Naive thymus-derived CD4-positive, alpha-beta T cell (primary cell): ENCODE data around the gene IGSF11. TPM values are rescaled to one million over a fixed set of nuclear protein-coding genes. Genes with fewer than 3 reads are reported as not detected.

ENCODE experiments used
- ATAC-seq: fragments of 150-1000 bp; cut with Tn5 transposase; 2 replicates; pipeline ENCODE4 v1.10.0; 2021; ENCODE audit warnings: mild to moderate bottlenecking, moderate library complexity
- CTCF ChIA-PET: fragments of 350-600 bp; sonication (Branson Sonifier 250); formaldehyde crosslinking; loops from one replicate; lab custom pipeline; 2021; ENCODE audit warnings: antibody characterized with exemption; lab: Charles Lee
- POLR2A ChIA-PET: fragments of 350-600 bp; sonication (Branson Sonifier 250); formaldehyde crosslinking; loops from one replicate; lab custom pipeline; 2021; ENCODE audit warnings: antibody characterized with exemption, inconsistent platforms; lab: Charles Lee
- DNase-seq, 9 donors: peaks; one replicate each; pipeline versions ENCODE4 v3.0.0 to v3.0.0-alpha.2; 2020 to 2022; ENCODE audit warnings: mixed read lengths in 1 of 9
- H3K27ac ChIP-seq: one replicate; pipeline ENCODE4 v1.7.0; 2013; ENCODE audit warnings: mild to moderate bottlenecking, low read depth, low read length, moderate library complexity
- H3K27me3 ChIP-seq, 2 donors: one replicate each; pipeline ENCODE4 v1.7.0; 2013; ENCODE audit warnings: low read length in 2 of 2, mild to moderate bottlenecking in 2 of 2, moderate library complexity in 2 of 2; ENCODE audit not compliant: control insufficient read depth in 2 of 2, insufficient read depth in 2 of 2
- H3K36me3 ChIP-seq, 3 experiments: 1 replicate in 2 of 3; 2 replicates in 1 of 3; pipeline ENCODE4 v1.7.0; 2013; ENCODE audit warnings: low read length in 3 of 3, mild to moderate bottlenecking in 3 of 3, moderate library complexity in 1 of 3; ENCODE audit not compliant: insufficient read depth in 3 of 3, control insufficient read depth in 2 of 3
- H3K4me1 ChIP-seq, 2 donors: one replicate each; pipeline ENCODE4 v1.7.0; 2013; ENCODE audit warnings: low read length in 2 of 2, mild to moderate bottlenecking in 2 of 2, moderate library complexity in 1 of 2; ENCODE audit not compliant: control insufficient read depth in 2 of 2, insufficient read depth in 2 of 2
- H3K4me3 ChIP-seq: 2 replicates; pipeline ENCODE4 v1.7.0; 2013; ENCODE audit warnings: mild to moderate bottlenecking, low read length
- H3K9me3 ChIP-seq, 3 experiments: 1 replicate in 2 of 3; 2 replicates in 1 of 3; pipeline ENCODE4 v1.7.0; 2013; ENCODE audit warnings: low read length in 3 of 3; ENCODE audit not compliant: control insufficient read depth in 2 of 3
- H3K27ac Mint-ChIP-seq, 9 donors: one replicate each; pipeline ENCODE4 v1.8.0; 2020 to 2022; ENCODE audit warnings: mixed read lengths in 9 of 9, mild to moderate bottlenecking in 8 of 9, moderate library complexity in 5 of 9, inconsistent platforms in 2 of 9
- H3K27me3 Mint-ChIP-seq, 5 donors: one replicate each; pipeline ENCODE4 v1.8.0; 2021 to 2022; ENCODE audit warnings: mixed read lengths in 5 of 5, mild to moderate bottlenecking in 1 of 5
- H3K36me3 Mint-ChIP-seq, 5 donors: one replicate each; pipeline ENCODE4 v1.8.0; 2020 to 2022; ENCODE audit warnings: mixed read lengths in 5 of 5, mild to moderate bottlenecking in 3 of 5, inconsistent platforms in 1 of 5
- H3K4me1 Mint-ChIP-seq, 7 donors: one replicate each; pipeline ENCODE4 v1.8.0; 2020 to 2022; ENCODE audit warnings: mixed read lengths in 7 of 7, mild to moderate bottlenecking in 3 of 7, inconsistent platforms in 1 of 7
- H3K4me3 Mint-ChIP-seq, 10 donors: one replicate each; pipeline ENCODE4 v1.8.0; 2020 to 2022; ENCODE audit warnings: mild to moderate bottlenecking in 10 of 10, mixed read lengths in 10 of 10, moderate library complexity in 6 of 10, inconsistent platforms in 2 of 10
- H3K9me3 Mint-ChIP-seq, 11 donors: one replicate each; pipeline ENCODE4 v1.8.0; 2020 to 2022; ENCODE audit warnings: mixed read lengths in 11 of 11, mild to moderate bottlenecking in 4 of 11, inconsistent platforms in 1 of 11, moderate library complexity in 1 of 11
- intact Hi-C, 2 donors: fragments of 100-400 bp; cut with micrococcal nuclease; formaldehyde crosslinking; loops; one replicate each; pipeline ENCODE4 v1.15.1; 2023
- polyA plus RNA-seq, 2 donors: library from polyadenylated mRNA; unstranded; fragments of 300-500 nt; fragmentation: Illumina TruSeq; gene quantifications; one replicate each; pipeline ENCODE4 v1.2.3, GENCODE V29; 2021
- total RNA-seq, 6 experiments: library from RNA in 5 of 6; stranded (reverse) in 5 of 6; gene quantifications; 1 replicate in 5 of 6; 2 replicates in 1 of 6; pipeline ENCODE4 v1.2.3 and lab custom pipeline; 2021 to 2026

IGSF11 gene
- total and polyA plus RNA-seq, 7 experiments from 2014 or later: 0.15 to 0.85 (median 0.41) TPM; not detected in 1

DNA sequence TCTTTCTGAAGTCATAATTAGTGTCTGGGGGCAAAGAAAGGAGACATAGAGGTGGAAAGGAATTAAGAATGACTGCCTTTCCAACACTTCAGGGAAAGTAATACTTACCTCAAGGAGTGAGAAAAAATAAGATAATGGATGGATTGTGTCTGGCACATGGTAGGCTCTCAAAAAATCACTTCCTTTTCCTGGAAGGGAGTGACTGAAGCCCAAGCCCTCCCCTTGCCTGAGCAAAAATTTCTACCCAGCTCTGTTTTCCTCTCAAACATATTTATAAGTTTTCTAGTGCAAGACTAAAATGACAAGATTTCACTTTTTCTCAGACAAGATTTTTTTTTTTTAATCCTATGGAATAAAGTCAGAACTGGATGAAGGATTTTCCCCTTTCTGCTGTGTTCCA lies 145.0 kb downstream of the IGSF11 start:
- H3K27ac Mint-ChIP-seq: no peak overlapping the region
- POLR2A ChIA-PET: interaction anchor here (0.7 kb wide), 1 partner anchor 1785 kb away, joined by 3 read pairs; no protein-coding TSS in a partner anchor

DNA sequence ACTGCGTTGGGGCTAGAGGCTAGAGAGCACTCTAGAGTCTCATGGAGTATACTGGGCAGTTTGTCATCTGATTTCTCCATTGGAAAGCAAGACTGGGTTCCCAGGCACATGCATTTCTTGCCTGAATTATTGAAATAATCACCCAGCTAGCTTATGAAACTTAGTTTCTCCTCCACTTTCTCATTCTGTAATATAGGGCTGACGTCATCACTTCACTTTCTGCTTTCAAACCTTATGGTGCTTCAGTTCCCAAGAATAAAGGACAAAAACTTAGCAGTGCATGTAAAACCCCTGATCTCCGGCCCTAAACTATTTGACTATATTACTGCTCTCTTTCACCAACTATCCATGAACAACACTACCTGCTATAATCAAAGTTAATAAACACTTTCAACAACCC lies 147.9 kb downstream of the IGSF11 start:
- Histone ChIP-seq H3K4me1 (no peaks in the 10 kb centered on the region), H3K27me3 (no peaks in the 10 kb centered on the region), H3K4me3 (no peak overlapping the region), H3K27ac (no peak overlapping the region), H3K9me3 (no peaks in the 10 kb centered on the region), H3K36me3 (no peaks in the 10 kb centered on the region)
- Mint-ChIP-seq H3K36me3 (no peaks in the 10 kb centered on the region), H3K9me3 (no peaks in the 10 kb centered on the region), H3K27ac (no peak overlapping the region), H3K4me3 (no peak overlapping the region), H3K4me1 (peaks cover 0 to 21% (median 7%) of the 10 kb centered on the region in 7 donors), H3K27me3 (peaks cover 7 to 12% (median 8%) of the 10 kb centered on the region in 5 donors)
- ChIA-PET CTCF (interaction anchor here (0.9 to 7.3 kb wide), 3 partner anchors 35 to 210 kb away, joined by 3 to 224 read pairs (median 13); partner anchors contain the start of gene IGSF11), POLR2A (no interaction called here)
- intact Hi-C loops: loop anchor here in 1 of 2 donors (10.0 kb wide), 1 partner anchor 468 kb away; no protein-coding TSS in a partner anchor
- ATAC-seq: no peak
- DNase-seq: no peak

More for the DNA sequence above, 145.0 kb downstream of the IGSF11 start:
- Mint-ChIP-seq H3K27me3 (peaks cover 0 to 16% (median 8%) of the 10 kb centered on the region in 5 donors), H3K4me3 (no peak overlapping the region), H3K36me3 (peaks cover 0 to 4% (median 0%) of the 10 kb centered on the region in 5 donors), H3K4me1 (peaks cover 0 to 20% (median 6%) of the 10 kb centered on the region in 7 donors), H3K9me3 (no peaks in the 10 kb centered on the region)
- CTCF ChIA-PET: interaction anchor here (0.6 to 3.3 kb wide), 2 partner anchors 145 to 411 kb away, joined by 3 to 13 read pairs; partner anchors contain the start of gene IGSF11
- Histone ChIP-seq H3K4me3 (no peak overlapping the region), H3K4me1 (no peaks in the 10 kb centered on the region), H3K9me3 (no peaks in the 10 kb centered on the region), H3K27ac (no peak overlapping the region), H3K36me3 (no peaks in the 10 kb centered on the region), H3K27me3 (no peaks in the 10 kb centered on the region)
- DNase-seq (no peak), ATAC-seq (no peak)
- intact Hi-C loops: loop anchor here in 1 of 2 donors (10.0 kb wide), 1 partner anchor 465 kb away; no protein-coding TSS in a partner anchor

DNA sequence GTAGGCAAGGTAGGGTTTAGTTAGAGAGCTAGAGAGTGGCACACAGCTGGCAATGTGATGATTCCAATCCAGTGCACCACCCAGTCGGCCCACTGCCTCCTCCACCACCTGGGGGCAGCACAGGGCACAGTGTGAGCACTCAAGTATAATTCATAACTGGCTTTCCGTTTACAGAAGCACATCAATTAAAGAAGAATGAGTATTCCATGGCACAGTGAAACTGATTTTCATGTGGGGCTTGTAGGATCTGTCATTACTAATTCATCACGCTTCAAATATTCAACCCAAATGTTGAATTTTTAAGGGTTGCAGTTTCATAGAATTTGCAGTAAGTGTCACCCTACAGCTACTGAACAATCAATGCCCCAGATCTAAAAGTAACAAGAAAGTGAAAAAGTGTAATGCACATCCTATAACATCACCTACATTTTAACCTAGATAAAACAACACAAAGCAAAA lies 149.9 kb downstream of the IGSF11 start:
- Mint-ChIP-seq H3K27ac (no peak overlapping the region), H3K36me3 (no peaks in the 10 kb centered on the region), H3K4me1 (peaks cover 0 to 18% (median 7%) of the 10 kb centered on the region in 7 donors), H3K9me3 (no peaks in the 10 kb centered on the region), H3K27me3 (peaks cover 8 to 16% (median 11%) of the 10 kb centered on the region in 5 donors), H3K4me3 (peak overlapping the region in 5 of 10 donors; percentile 21 to 63 (median 40))
- DNase-seq: peak; percentile 58 to 83 (median 76)
- Histone ChIP-seq H3K27me3 (no peaks in the 10 kb centered on the region), H3K4me3 (no peak overlapping the region), H3K9me3 (no peaks in the 10 kb centered on the region), H3K36me3 (no peaks in the 10 kb centered on the region), H3K4me1 (no peaks in the 10 kb centered on the region), H3K27ac (no peak overlapping the region)
- ATAC-seq: peak; percentile 88
- POLR2A ChIA-PET: interaction anchor here (0.6 to 3.2 kb wide), 3 partner anchors 150 to 514 kb away, joined by 3 to 15 read pairs (median 9); partner anchors contain the start of genes B4GALT4 and IGSF11
- CTCF ChIA-PET: interaction anchor here (0.6 to 7.3 kb wide), 40 partner anchors 8 to 966 kb away, joined by 3 to 370 read pairs (median 5); partner anchors contain the start of genes ARHGAP31, B4GALT4 and IGSF11
- intact Hi-C loops: loop anchor here (1.0 to 10.0 kb wide), 6 partner anchors 65 to 797 kb away; partner anchors contain the start of gene IGSF11 (in 2 of the 2)

DNA sequence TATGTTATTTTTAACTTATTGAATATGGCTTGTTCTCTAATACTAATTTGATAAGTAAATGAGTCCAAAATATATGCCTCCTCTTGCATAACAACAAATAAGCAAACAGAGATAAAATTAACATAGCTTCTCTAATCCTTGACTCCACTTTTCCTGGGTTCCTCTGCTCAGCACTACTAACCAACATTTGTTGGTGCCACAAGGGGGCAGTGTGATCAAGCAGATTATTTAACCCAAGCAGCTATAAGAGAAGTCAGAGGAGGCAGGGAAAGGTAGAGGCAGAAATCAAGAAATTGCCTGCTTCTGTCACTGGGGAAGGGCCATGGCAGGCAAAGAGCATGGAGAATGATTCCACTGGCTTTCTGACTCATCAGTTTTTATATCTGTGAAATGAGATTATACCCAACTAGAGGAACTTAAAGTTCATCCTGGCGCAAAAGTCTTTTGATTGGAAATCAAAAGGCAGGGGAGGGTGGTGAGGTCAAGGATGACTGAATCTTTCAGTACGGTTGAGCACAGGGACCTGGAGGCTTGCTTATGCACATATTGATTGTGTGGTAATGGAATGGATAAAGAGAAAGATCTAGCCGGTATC lies 152.2 kb downstream of the IGSF11 start:
- Mint-ChIP-seq H3K27ac (no peak overlapping the region), H3K36me3 (no peaks in the 10 kb centered on the region), H3K4me1 (peaks cover 0 to 10% (median 7%) of the 10 kb centered on the region in 7 donors), H3K9me3 (no peaks in the 10 kb centered on the region), H3K27me3 (peaks cover 8 to 16% (median 10%) of the 10 kb centered on the region in 5 donors), H3K4me3 (no peak overlapping the region)
- CTCF ChIA-PET: interaction anchor here (0.8 to 7.3 kb wide), 23 partner anchors 9 to 1751 kb away, joined by 3 to 370 read pairs (median 3); partner anchors contain the start of genes B4GALT4 and IGSF11
- ATAC-seq (peak; percentile 73), DNase-seq (peak; percentile 26 to 73 (median 61))
- intact Hi-C loops: loop anchor here (1.0 to 10.0 kb wide), 7 partner anchors 216 to 1534 kb away; partner anchors contain the start of gene CD80 (in 1 of the 2)
- H3K27ac ChIP-seq: no peak overlapping the region
- POLR2A ChIA-PET: interaction anchor here (3.2 kb wide), 1 partner anchor 152 kb away, joined by 15 read pairs; the partner anchor contains the start of gene IGSF11
- H3K36me3 ChIP-seq: no peaks in the 10 kb centered on the region
- no peaks in the 10 kb centered on the region for H3K9me3 ChIP-seq
- no peaks in the 10 kb centered on the region for H3K4me1 ChIP-seq
- no peak overlapping the region for H3K4me3 ChIP-seq
- H3K27me3 ChIP-seq: no peaks in the 10 kb centered on the region

DNA sequence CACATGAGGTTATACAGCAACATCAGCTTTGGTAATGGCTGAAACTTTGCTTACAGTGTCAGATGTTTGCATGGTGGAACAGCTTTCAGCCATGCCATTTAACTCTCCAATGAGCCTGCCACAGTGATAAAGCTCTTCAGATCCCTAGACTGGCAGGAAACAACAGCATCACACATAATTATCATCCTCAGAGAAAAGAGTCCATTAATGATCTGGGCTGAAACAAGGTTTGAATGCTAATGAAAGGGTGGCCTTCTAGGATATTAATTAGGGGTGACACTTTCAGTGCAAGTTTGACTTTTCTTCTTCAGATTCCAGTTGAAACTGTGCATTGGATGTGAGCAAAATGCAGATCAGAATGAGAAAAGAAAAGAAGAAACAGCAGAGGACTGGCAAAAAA lies 166.6 kb downstream of the IGSF11 start:
- H3K36me3 ChIP-seq: no peaks in the 10 kb centered on the region
- H3K27ac Mint-ChIP-seq: no peak overlapping the region
- ATAC-seq (no peak), DNase-seq (no peak)
- CTCF ChIA-PET: interaction anchor here (0.9 kb wide), 1 partner anchor 166 kb away, joined by 3 read pairs; no protein-coding TSS in a partner anchor
- H3K9me3 Mint-ChIP-seq: peaks cover 6 to 27% (median 18%) of the 10 kb centered on the region in 11 donors
- no peaks in the 10 kb centered on the region for H3K4me1 ChIP-seq
- peaks cover 0 to 8% (median 0%) of the 10 kb centered on the region in 3 experiments for H3K9me3 ChIP-seq
- no peaks in the 10 kb centered on the region for H3K27me3 ChIP-seq
- H3K27ac ChIP-seq: no peak overlapping the region
- H3K27me3 Mint-ChIP-seq: peaks cover 4 to 47% (median 27%) of the 10 kb centered on the region in 5 donors
- no peaks in the 10 kb centered on the region for H3K4me1 Mint-ChIP-seq
- POLR2A ChIA-PET: no interaction called here
- intact Hi-C loops: no loop called here
- no peak overlapping the region for H3K4me3 ChIP-seq
- no peak overlapping the region for H3K4me3 Mint-ChIP-seq
- peaks cover 0 to 12% (median 8%) of the 10 kb centered on the region in 5 donors for H3K36me3 Mint-ChIP-seq

DNA sequence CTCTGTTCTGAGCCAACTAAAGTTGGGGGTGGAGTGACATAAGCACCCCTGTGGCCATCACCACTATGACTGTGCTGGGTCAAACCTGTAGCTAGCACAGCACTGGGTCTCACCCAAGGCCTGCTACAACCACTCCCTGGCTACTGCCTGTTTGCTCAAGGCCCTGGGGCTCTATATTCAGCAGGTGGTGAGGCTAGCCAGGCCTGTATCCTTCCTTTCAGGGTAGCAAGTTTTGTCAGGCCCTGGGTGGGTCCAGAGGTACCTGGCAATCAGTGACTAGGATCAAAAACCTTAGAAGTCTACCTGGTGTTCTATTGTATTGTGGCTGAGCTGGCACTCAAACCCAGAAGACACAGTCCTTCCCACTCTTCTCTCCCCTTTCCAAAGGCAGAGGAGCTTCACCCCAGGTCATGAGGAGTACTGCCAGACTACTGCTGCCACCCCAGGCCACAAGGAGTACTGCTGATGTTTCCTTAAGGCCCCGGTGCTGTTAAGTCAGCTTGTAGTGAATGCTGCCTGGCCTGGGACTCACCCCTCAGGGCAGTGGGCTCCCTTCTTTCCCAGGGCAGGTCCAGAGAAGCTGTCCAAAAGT lies 170.8 kb downstream of the IGSF11 start:
- DNase-seq (no peak), ATAC-seq (no peak)
- H3K4me3 Mint-ChIP-seq: no peak overlapping the region

More for the DNA sequence above, 170.8 kb downstream of the IGSF11 start:
- H3K36me3 ChIP-seq: no peaks in the 10 kb centered on the region
- intact Hi-C loops: no loop called here
- Mint-ChIP-seq H3K27ac (no peak overlapping the region), H3K36me3 (no peaks in the 10 kb centered on the region), H3K4me1 (no peaks in the 10 kb centered on the region), H3K9me3 (peaks cover 0 to 3% (median 0%) of the 10 kb centered on the region in 11 donors), H3K27me3 (peaks cover 5 to 52% (median 20%) of the 10 kb centered on the region in 5 donors)
- no peak overlapping the region for H3K4me3 ChIP-seq
- no peak overlapping the region for H3K27ac ChIP-seq
- ChIA-PET CTCF (no interaction called here), POLR2A (no interaction called here)
- H3K27me3 ChIP-seq: no peaks in the 10 kb centered on the region
- no peaks in the 10 kb centered on the region for H3K9me3 ChIP-seq
- no peaks in the 10 kb centered on the region for H3K4me1 ChIP-seq
